ENCODE results near the gene NAPEPLD.
"Not testable (repeated sequence)": the region's sequence is repeated elsewhere in the genome, so short reads cannot be mapped to it uniquely, and the experiment has no call there.

The NAPEPLD gene

DNA sequence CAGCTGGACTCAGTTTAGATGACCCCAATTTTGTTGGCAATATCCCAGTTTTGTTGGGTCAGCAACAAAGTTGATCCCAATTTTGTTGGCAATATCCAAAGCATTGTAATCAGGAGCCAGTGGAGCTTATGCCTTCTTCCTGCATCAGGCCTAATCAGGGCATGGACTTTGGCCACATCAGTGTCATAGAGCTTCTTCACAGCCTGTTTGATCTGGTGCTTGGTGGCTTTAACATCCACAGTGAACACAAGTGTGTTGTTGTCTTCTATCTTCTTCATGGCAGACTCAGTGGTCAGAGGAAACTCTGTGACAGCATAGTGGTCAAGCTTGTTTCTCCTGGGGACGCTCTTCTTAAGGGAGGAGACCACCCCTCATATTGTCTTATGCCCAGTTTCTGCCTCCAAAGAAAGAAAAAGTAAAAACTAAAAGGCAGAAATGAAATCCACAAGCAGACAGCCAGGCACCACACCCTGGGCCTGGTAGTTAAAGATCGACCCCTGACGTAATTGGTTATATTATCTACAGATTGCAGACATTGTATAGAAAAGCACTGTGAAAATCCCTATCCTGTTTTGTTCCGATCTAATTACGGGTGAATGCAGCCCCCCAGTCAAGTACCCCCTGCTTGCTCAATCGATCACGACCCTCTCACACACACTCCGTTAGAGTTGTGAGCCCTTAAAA, 3.2 kb upstream of the NAPEPLD start:
- not testable (repeated sequence) for DNase-seq (ENCODE audit: low spot score in 2 of 2); ATAC-seq; H3K9me3 Mint-ChIP-seq; H3K4me3 Mint-ChIP-seq
- Mint-ChIP-seq H3K4me1 (peaks cover 40% of the 10 kb centered on the region), H3K27ac (peak overlapping the region; percentile 43), H3K36me3 (peaks cover 11% of the 10 kb centered on the region)

DNA sequence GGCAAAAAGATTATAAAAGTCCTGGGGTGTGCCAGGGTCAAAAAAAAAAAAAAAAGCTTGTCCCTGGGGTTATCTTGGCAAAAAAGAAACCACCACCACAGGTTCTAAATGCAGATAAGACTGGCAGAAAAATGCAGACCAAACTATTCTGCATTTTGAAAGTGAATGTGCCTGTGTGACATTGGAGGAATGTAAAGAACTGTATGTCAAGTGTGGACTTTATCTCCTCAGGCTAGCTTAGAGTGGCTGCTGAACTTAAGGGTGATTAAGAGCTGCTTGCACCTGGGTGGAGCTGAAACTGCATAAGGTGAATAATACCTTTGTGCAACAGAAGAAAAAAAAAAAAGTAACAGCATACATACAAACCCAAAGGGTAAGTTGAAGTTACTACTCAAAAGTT, 1.3 kb upstream of the NAPEPLD start:
- ATAC-seq (no peak), DNase-seq (ENCODE audit: low spot score in 2 of 2) (no peak)
- H3K9me3 Mint-ChIP-seq, result no peaks in the 10 kb centered on the region
- H3K27ac Mint-ChIP-seq, result peak overlapping the region; percentile 98
- peak overlapping the region; percentile 90 for H3K4me3 Mint-ChIP-seq
- peaks cover 33% of the 10 kb centered on the region for H3K4me1 Mint-ChIP-seq
- H3K36me3 Mint-ChIP-seq, result peaks cover 6% of the 10 kb centered on the region

DNA sequence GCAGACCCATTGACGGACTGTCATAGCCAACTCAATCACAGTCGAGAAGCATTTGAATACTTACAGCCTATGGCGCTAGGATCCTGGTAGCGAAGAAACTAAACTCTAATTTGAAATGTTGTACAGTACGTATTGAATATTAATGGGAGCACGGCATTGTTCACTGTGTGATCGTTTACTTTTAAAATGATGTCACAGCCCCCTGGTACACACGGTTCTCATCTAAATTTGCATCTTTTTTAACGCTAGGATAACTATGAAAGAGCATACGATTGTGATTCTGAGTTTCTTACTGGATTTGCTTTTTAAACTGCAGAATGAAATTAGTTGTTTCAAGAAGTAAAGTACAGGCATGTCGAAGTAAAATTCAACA, 895 bp upstream of the NAPEPLD start:
- H3K36me3 Mint-ChIP-seq, result peaks cover 6% of the 10 kb centered on the region
- ATAC-seq, result no peak
- peak overlapping the region; percentile 90 for H3K4me3 Mint-ChIP-seq
- peak overlapping the region; percentile 98 for H3K27ac Mint-ChIP-seq
- no peaks in the 10 kb centered on the region for H3K9me3 Mint-ChIP-seq
- peaks cover 33% of the 10 kb centered on the region for H3K4me1 Mint-ChIP-seq
- DNase-seq (ENCODE audit: low spot score in 2 of 2), result no peak

DNA sequence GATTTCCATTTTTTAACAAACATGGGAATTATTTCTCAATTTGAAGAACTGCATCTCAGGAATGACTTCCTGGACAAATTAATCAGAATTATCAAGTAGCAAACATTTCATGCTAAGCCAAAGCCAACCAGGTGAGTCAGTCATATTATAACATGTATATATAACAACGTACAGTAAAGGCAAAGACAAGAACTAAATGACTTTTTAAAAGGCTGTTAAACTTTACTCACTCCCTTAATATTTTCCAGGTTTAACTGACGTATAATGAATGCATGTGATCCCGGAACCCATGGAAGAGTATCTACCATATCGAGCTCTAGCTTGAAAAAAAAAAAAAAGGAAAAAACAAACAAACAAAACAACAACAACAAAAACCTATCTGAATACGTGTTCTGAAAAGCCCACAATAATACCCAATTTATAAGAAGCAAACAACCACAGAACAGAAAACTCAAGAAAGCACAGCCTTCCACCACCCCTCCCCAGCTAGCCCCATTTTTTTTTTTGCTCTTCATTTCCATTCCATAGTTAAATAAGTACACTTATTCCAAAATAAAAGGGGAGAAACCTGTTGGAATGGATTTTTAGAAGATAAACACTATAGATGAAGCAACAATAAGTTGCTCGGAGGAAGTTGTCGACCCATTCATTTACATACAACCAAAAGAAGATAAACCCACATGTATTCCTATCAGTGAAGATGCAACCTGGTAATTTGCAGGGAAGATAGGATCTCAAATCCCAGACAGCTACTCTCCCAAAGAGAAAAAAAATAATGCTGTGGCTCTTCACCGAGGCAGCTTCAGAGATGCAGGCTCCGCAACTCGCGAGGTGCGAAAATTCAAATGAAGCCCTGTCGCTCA, 537 bp downstream of the NAPEPLD start:
- Mint-ChIP-seq H3K36me3 (peaks cover 6% of the 10 kb centered on the region), H3K27ac (peak overlapping the region; percentile 98), H3K9me3 (no peaks in the 10 kb centered on the region), H3K4me3 (peak overlapping the region; percentile 90), H3K4me1 (peaks cover 25% of the 10 kb centered on the region)
- no peak for ATAC-seq
- DNase-seq (ENCODE audit: low spot score in 2 of 2), result no peak

DNA sequence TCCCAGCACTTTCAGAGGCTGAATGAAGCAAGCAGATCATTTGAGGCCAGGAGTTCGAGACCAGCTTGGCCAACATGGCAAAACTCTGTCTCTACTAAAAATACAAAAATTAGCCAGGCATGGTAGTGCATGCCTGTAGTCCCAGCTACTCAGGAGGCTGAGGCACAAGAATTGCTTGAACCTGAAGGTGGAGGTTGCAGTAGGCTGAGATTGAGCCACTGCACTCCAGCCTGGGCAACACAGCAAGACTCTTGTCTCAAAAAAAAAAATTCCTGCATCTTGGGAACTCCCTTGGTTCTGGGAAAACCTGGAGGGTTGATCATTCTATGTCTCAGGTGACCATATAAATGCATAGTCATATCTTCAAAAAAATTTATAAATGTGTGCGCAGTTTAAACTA, 4.1 kb downstream of the NAPEPLD start:
- ATAC-seq, H3K27ac Mint-ChIP-seq: not testable (repeated sequence)
- peaks cover 20% of the 10 kb centered on the region for H3K4me1 Mint-ChIP-seq

DNA sequence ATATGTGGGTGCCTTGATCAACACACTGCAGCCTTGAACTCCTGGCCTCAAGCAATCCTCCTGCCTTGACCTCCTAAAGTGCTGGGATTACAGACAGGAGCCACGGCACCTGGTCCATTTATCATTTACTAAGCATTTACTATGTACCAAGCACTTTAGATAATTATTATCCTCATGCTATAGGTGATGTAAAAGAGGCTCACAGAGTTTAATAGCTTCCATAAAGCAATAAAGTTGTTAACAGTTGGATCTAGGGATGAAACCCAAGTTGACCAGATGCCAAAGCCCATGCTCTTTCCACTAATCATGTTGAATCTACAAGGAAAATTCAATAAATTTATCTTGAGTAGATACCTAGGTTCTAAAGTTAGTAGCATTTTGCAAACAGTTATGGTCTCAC, 5.0 kb downstream of the NAPEPLD start:
- no peak for DNase-seq (ENCODE audit: low spot score in 2 of 2)
- ATAC-seq, result no peak
- Mint-ChIP-seq H3K9me3 (no peaks in the 10 kb centered on the region), H3K27ac (no peak overlapping the region), H3K4me1 (peaks cover 20% of the 10 kb centered on the region), H3K4me3 (no peak overlapping the region), H3K36me3 (peaks cover 12% of the 10 kb centered on the region)

More for the DNA sequence above, 4.1 kb downstream of the NAPEPLD start:
- H3K36me3 Mint-ChIP-seq, result peaks cover 15% of the 10 kb centered on the region
- not testable (repeated sequence) for DNase-seq (ENCODE audit: low spot score in 2 of 2); H3K9me3 Mint-ChIP-seq; H3K4me3 Mint-ChIP-seq

DNA sequence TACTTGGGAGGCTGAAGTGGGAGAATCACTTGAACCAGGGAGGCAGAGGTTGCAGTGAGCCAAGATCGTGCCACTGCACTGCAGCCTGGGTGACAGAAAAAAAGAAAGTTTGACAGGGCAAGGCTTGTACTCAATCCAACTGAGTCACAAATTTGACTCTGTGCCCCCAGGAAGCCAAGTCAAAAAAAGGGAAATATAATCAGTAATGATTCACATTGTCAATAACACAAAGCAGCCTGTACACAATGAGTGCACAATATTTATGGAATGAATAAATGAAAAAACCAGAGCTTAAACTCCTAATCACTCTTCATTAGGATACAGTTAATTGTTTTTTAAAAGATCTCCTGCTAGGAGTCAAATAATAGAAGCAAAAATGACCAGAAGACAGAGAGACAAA, 6.4 kb downstream of the NAPEPLD start:
- Mint-ChIP-seq H3K36me3 (peaks cover 9% of the 10 kb centered on the region), H3K9me3 (no peaks in the 10 kb centered on the region), H3K27ac (no peak overlapping the region), H3K4me3 (no peak overlapping the region), H3K4me1 (peaks cover 6% of the 10 kb centered on the region)
- no peak for ATAC-seq
- no peak for DNase-seq (ENCODE audit: low spot score in 2 of 2)

DNA sequence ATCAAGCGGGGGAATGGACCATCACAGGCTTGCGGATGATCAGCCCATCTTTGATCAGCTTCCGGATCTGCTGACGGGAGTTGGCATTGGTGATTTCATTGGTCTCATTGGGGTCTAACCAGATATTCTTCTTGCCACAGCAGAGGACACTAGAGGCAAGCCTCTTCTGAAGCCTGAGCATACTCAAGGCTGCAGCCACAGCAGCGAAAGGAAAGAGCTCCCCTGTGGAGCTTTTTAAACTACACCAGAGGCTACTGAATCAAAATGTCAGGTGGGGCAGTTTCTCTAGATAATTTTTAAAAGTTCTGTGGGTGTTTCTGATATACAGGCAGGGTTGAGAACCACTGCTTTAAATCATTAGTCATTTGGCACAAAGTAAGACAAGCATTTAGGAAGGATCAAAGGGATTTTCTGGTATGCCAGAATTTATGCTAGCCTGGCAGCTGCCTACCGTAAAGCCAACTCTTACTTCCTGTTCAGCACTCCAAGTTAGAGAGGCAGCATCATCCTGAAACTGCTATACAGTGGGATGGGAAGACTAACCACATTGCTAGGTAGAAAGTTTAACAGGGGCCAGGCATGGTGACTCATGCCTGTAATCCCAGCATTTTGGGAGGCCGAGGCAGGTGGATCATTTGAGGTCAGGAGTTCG, 7.0 kb downstream of the NAPEPLD start:
- no peak overlapping the region for H3K4me3 Mint-ChIP-seq
- H3K4me1 Mint-ChIP-seq, result no peaks in the 10 kb centered on the region
- no peak overlapping the region for H3K27ac Mint-ChIP-seq
- H3K9me3 Mint-ChIP-seq, result no peaks in the 10 kb centered on the region
- DNase-seq (ENCODE audit: low spot score in 2 of 2) (no peak), ATAC-seq (no peak)
- peaks cover 9% of the 10 kb centered on the region for H3K36me3 Mint-ChIP-seq

DNA sequence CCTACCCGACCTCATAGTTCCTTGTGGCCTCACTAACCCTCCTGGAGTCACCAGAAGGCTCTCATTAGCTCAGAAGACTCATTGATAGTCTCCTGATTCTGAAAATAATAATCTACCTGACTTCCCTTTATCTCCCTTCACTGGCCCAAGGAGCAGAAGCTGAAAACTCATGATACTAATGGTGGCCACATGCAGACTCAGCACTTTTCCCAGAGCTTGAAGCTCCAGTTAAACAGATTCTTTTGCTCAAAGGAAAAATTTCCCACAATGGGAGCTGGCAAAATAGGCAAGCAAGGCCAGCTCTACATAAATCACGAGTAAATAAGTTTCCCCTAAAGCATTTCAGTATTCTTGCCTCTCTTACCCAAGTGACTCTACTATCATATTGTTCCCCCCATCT, 8.2 kb downstream of the NAPEPLD start:
- H3K4me1 Mint-ChIP-seq, result no peaks in the 10 kb centered on the region

DNA sequence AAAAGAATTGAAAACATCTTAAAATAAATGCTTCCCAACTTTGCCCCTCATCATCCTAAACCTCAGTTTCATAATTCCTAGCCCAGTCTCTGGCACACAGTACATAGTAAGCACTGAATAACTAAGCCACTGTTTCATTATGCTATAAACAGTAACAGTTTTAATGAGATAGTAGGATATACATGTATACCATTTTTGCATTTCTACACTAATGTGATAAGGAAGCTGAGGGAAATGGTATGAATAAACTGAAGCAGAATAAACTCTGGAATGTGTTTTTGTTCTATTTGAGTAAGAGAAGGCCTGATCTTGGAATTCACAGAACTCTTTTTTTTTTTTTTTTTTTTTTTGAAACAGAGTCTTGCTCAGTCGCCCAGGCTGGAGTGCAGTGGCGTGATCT, 8.8 kb downstream of the NAPEPLD start:
- no peak for DNase-seq (ENCODE audit: low spot score in 2 of 2)
- no peak for ATAC-seq
- Mint-ChIP-seq H3K36me3 (peaks cover 9% of the 10 kb centered on the region), H3K4me3 (no peak overlapping the region), H3K9me3 (no peaks in the 10 kb centered on the region), H3K27ac (no peak overlapping the region), H3K4me1 (no peaks in the 10 kb centered on the region)

More for the DNA sequence above, 8.2 kb downstream of the NAPEPLD start:
- DNase-seq (ENCODE audit: low spot score in 2 of 2) (no peak), ATAC-seq (no peak)
- H3K9me3 Mint-ChIP-seq, result no peaks in the 10 kb centered on the region
- no peak overlapping the region for H3K27ac Mint-ChIP-seq
- peaks cover 9% of the 10 kb centered on the region for H3K36me3 Mint-ChIP-seq
- no peak overlapping the region for H3K4me3 Mint-ChIP-seq

DNA sequence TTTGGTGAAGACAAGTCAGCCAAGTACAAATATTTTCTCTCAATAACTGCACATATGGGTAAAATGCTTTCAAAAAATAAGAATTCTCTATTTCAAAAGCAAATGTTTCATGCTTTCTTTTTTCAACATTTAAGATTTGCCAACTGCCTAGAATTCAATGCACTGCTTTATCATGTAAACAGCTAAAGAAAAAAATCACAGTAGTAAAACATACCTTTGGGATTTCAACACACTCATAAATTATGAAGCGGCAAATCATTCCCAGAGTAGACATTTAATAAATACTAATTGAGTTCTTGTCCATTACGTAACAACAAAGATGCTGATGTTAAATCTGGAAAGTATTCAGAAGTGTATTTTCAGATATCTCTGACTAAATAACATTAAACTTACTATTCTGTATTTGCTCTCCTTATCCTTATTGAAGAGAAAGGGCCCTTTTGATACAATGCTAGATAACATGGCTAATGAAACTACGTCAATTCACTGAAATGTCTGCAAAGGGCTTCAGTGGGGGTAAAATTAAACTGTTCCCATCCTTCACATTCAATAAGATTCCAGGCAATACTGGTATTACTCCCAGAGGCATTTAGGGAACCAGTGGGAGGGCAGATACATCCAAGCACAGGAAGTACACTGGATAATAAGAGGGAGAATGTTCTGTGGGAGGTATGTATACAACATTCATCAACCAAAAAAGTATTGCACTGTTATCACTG, 13.9 kb downstream of the NAPEPLD start:
- Mint-ChIP-seq H3K36me3 (no peaks in the 10 kb centered on the region), H3K9me3 (no peaks in the 10 kb centered on the region), H3K4me3 (no peak overlapping the region), H3K27ac (no peak overlapping the region), H3K4me1 (peaks cover 7% of the 10 kb centered on the region)
- no peak for ATAC-seq
- no peak for DNase-seq (ENCODE audit: low spot score in 2 of 2)

DNA sequence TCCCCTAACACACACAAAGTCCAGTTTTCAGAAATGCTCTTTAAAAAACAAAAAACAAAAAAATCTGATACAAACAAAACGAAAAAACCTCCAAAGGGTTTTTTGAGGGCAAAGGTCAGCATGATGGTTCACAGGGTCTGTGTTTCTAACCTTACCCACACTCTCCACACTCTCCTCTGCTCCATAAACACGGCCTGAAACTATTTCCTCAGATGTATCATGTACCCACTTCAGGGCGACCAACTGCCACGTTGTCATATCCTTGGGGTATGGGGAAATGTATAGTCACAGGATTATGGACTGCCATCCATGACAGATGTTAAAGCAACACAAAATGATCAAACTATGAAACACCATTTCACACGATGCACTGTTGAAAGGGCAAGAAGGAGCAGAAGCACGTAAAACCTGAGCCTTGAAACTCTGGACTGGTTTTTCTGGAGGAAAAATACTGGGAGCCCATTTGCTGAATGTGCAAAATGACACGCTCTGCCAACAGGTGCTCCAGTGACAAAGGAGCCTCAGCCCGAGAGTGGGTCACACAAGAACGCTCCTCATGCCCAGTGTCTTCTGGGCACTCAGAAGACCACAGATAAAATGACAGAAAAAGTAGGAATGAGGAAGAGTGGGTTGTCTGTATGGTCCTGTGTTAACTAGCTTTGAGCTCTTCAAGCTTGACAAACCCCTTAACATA, 15.8 kb downstream of the NAPEPLD start:
- H3K4me1 Mint-ChIP-seq, result peaks cover 7% of the 10 kb centered on the region
- ATAC-seq (no peak), DNase-seq (ENCODE audit: low spot score in 2 of 2) (no peak)
- H3K27ac Mint-ChIP-seq, result peak overlapping the region; percentile 33
- peaks cover 6% of the 10 kb centered on the region for H3K36me3 Mint-ChIP-seq
- no peaks in the 10 kb centered on the region for H3K9me3 Mint-ChIP-seq
- no peak overlapping the region for H3K4me3 Mint-ChIP-seq

DNA sequence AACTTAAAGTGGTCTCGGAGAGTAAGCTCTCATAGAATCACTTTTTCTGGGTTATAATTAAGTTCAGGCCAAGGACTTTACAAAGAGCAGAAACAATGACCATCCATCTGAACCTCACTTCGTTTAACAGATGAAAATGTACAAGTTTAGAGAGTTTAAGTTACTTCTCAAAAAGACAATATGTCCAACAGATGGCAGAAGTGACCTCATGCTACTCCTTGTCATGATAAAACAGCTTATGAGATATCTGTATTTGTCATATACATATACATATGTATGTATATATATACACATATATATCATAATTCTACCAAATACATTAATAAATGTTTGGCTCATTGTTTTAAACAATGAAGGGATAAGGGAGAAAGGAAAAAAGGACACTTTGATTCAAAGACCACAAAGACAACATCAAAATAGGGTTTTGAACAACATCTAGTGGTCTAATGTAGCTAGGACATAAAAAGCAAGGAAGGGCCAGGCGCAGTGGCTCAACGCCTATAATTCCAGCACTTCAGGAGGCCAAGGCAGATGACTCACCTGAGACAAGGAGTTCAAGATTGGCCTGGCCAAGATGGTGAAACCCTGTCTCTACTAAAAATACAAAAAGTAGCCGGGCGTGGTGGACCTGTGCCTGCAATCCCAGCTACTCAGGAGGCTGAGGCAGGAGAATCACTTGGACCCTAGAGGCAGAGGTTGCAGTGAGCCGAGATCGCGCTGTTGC, 17.8 kb downstream of the NAPEPLD start:
- H3K27ac Mint-ChIP-seq, result no peak overlapping the region
- H3K36me3 Mint-ChIP-seq, result peaks cover 21% of the 10 kb centered on the region
- DNase-seq (ENCODE audit: low spot score in 2 of 2) (no peak), ATAC-seq (no peak)
- peaks cover 7% of the 10 kb centered on the region for H3K4me1 Mint-ChIP-seq
- no peak overlapping the region for H3K4me3 Mint-ChIP-seq
- no peaks in the 10 kb centered on the region for H3K9me3 Mint-ChIP-seq
